ENCODE measurements around the gene CFAP46. TPM values are rescaled to one million over a fixed set of nuclear protein-coding genes. Genes with fewer than 3 reads are reported as not detected.

CFAP46 gene
- total and polyA plus RNA-seq, 2 of the 8 experiments (the other 6 are each of a cell fraction or from before 2014, with no cell fraction given), result 2.6 to 4.8 TPM

DNA sequence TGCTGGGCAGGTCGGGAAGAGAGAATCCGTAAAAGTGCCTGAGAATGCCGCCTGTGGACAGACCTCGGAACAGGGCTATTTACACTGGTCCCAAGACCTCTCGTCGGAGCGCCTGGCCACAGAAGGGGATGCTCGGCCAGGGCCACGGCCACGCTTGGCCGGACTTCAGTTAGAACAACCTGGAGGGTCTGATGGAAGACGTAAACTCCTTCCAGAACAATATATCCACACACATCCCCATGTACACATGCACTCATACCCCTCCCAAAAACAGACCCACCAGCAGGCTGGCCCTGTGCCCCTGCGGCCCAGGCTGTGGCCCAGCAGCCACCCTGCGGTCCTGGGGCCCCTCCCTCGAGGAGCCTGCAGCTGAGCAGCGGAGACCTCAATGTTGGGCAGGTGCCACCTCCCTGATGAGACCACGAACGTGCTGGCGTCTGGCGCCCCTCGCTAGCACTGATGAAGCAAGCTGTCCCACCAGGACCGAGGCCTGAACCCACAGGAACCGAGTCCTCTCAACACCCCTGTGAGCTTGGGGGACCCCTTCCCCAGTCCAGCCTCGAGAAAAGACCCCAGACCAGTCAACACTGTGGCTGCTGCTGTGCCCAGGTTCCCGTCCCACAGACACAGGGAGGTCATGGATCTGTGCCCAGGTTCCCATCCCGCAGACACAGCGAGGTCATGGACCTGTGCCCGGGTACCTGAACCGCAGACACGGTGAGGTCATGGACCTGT, 8.9 kb downstream of the CFAP46 start:
- WGBS, 2 experiments (ENCODE audit: extremely low coverage in 1 of 2, insufficient coverage in 1 of 2, insufficient read length in 1 of 2, insufficient replicate concordance in 2 of 2, low coverage in 1 of 2, low lambda C conversion rate in 2 of 2, missing lambda C conversion rate in 1 of 2), result 88% methylated on average over 30 of the region's 30 CpGs; no CpG with 5 or more reads in 1 of the 2 experiments
- FAIRE-seq (no peak), DNase-seq (ENCODE audit: low read depth in 1 of 2, low spot score in 2 of 2) (no peak)

More for the DNA sequence above, 8.9 kb downstream of the CFAP46 start:
- no peak overlapping the region for H3K4me3 ChIP-seq (ENCODE audit: extremely low read depth in 1 of 4, insufficient read depth in 2 of 4, low read depth in 3 of 4, low read length in 4 of 4)
- H3K9me3 ChIP-seq (ENCODE audit: insufficient read depth in 2 of 2, low read depth in 1 of 2, low read length in 1 of 2), result no peaks in the 10 kb centered on the region
- H3K14ac ChIP-seq (ENCODE audit: insufficient read length), result no peak overlapping the region
- H3K23me2 ChIP-seq (ENCODE audit: low read depth, low read length), result peaks cover 3% of the 10 kb centered on the region; the same call in 1 of the 2 replicates
- no peaks in the 10 kb centered on the region for H3K79me2 ChIP-seq (ENCODE audit: control insufficient read depth in 1 of 2, insufficient read depth in 2 of 2, low read length in 2 of 2)
- no peak overlapping the region for H3K4me2 ChIP-seq (ENCODE audit: insufficient read depth in 1 of 2, low read depth in 2 of 2, low read length in 2 of 2)
- H4K8ac ChIP-seq (ENCODE audit: extremely low read depth, insufficient read depth, low read length), result no peak overlapping the region
- no peak overlapping the region for H3K23ac ChIP-seq (ENCODE audit: insufficient read length)
- no peak overlapping the region for H2BK20ac ChIP-seq (ENCODE audit: low read length)
- no peaks in the 10 kb centered on the region for H3K4me1 ChIP-seq (replicated peaks in 1 of 4; ENCODE audit: control insufficient read depth in 3 of 4, insufficient read depth in 4 of 4, low read length in 3 of 4)
- H2BK5ac ChIP-seq (ENCODE audit: low read depth, low read length), result no peak overlapping the region
- no peak overlapping the region for H3K18ac ChIP-seq (ENCODE audit: extremely low read depth, low read length)
- no peak overlapping the region for H3K4ac ChIP-seq (replicated peaks; ENCODE audit: insufficient read length, low read depth, low read length)
- peaks cover under 1 to 3% of the 10 kb centered on the region in 2 experiments for H4K20me1 ChIP-seq (replicated peaks in 1 of 2; ENCODE audit: control insufficient read depth in 1 of 2, insufficient read depth in 2 of 2, low read length in 2 of 2)
- POLR2A ChIA-PET (ENCODE audit: partially characterized antibody), result no interaction called here
- no peak overlapping the region for H2AK5ac ChIP-seq (ENCODE audit: low read depth, low read length)
- no peak overlapping the region for H4K5ac ChIP-seq (ENCODE audit: insufficient read length, low read depth, low read length)
- no peak overlapping the region for H3K56ac ChIP-seq (replicated peaks; ENCODE audit: insufficient read length, low read depth, low read length)
- H3K36me3 ChIP-seq (ENCODE audit: control insufficient read depth in 2 of 4, insufficient read depth in 4 of 4, low read length in 3 of 4), result no peaks in the 10 kb centered on the region; a peak in 1 of 8 replicates
- no peak overlapping the region for H2AFZ ChIP-seq (ENCODE audit: low read length)
- CTCF ChIA-PET (ENCODE audit: partially characterized antibody), result interaction anchor here (1.1 kb wide), 1 partner anchor 191 kb away, joined by 4 read pairs; no protein-coding TSS in a partner anchor
- H2BK120ac ChIP-seq (replicated peaks; ENCODE audit: low read depth, low read length), result no peak overlapping the region
- H3K79me1 ChIP-seq (ENCODE audit: low read depth, low read length), result no peaks in the 10 kb centered on the region
- no peak overlapping the region for H4K91ac ChIP-seq (replicated peaks; ENCODE audit: insufficient read length, low read length)
- H3K27me3 ChIP-seq (replicated peaks in 1 of 4; ENCODE audit: control insufficient read depth in 3 of 4, extremely low read depth in 1 of 4, insufficient read depth in 3 of 4, low read length in 3 of 4), result no peaks in the 10 kb centered on the region
- H3K27ac ChIP-seq (ENCODE audit: low read depth, low read length), result no peak overlapping the region
- no peak overlapping the region for H2BK12ac ChIP-seq (ENCODE audit: low read depth, low read length)
- H2BK15ac ChIP-seq (ENCODE audit: low read length), result no peak overlapping the region
- H3K9ac ChIP-seq (replicated peaks in 1 of 4; ENCODE audit: extremely low read depth in 1 of 4, low read depth in 3 of 4, low read length in 3 of 4), result no peak overlapping the region
